NCI-H2107 treated with DMSO at 0.1 percent for 48 hours (cell line): Measurements from ENCODE around the gene SEC31A.
"Not testable (repeated sequence)": the region's sequence is repeated elsewhere in the genome, so short reads cannot be mapped to it uniquely, and the experiment has no call there.

Source experiments
- DNase-seq: peaks from one replicate; lab custom pipeline; 2025; ENCODE audit not compliant: unreplicated experiment; lab: John Stamatoyannopoulos, UW

Gene SEC31A

GRCh38 chr4:82890901-82891706 lies at the start of gene SEC31A:
Gene SEC31A (minus strand): TSS chr4:82891153. CDS start chr4:82881936, 9,217 bp downstream.
- peak; percentile 61 for DNase-seq

- DNase-seq, result no peak
These were observed 48.5 kb upstream of the SEC31A start for GRCh38 chr4:82939414-82939813.

GRCh38 chr4:82934441-82934840 lies 43.5 kb upstream of the SEC31A start:
- no peak for DNase-seq

- DNase-seq, result no peak
These were observed 40.1 kb upstream of the SEC31A start for GRCh38 chr4:82930848-82931755.

- DNase-seq, result no peak
These were observed 30.8 kb upstream of the SEC31A start for GRCh38 chr4:82921795-82922194.

GRCh38 chr4:82919386-82919785 lies 28.4 kb upstream of the SEC31A start:
- no peak for DNase-seq

GRCh38 chr4:82918091-82918490 lies 27.1 kb upstream of the SEC31A start:
- no peak for DNase-seq

- DNase-seq, result not testable (repeated sequence)
These were observed 23.0 kb upstream of the SEC31A start for GRCh38 chr4:82913968-82914367.

- DNase-seq, result no peak
These were observed 22.4 kb upstream of the SEC31A start for GRCh38 chr4:82913305-82913704.

- no peak for DNase-seq
These were observed 18.4 kb upstream of the SEC31A start for GRCh38 chr4:82909326-82909725.

GRCh38 chr4:82906469-82906868 lies 15.5 kb upstream of the SEC31A start:
- no peak for DNase-seq

- DNase-seq, result no peak
These were observed 14.3 kb upstream of the SEC31A start for GRCh38 chr4:82905205-82905604.

GRCh38 chr4:82903737-82904136 lies 12.8 kb upstream of the SEC31A start:
- DNase-seq, result no peak

- DNase-seq, result peak; percentile 74
These were observed 10.3 kb upstream of the SEC31A start for GRCh38 chr4:82901183-82901718.

GRCh38 chr4:82900411-82901182 lies 9.6 kb upstream of the SEC31A start, which contains the start of gene THAP9:
Gene THAP9 (plus strand): TSS chr4:82900735. CDS start chr4:82900803, 68 bp downstream.
- peak; percentile 92 for DNase-seq

- peak; percentile 61 for DNase-seq
These were observed 9.1 kb upstream of the SEC31A start for GRCh38 chr4:82900066-82900410.

- no peak for DNase-seq
These were observed 8.6 kb upstream of the SEC31A start for GRCh38 chr4:82899374-82900065.

- DNase-seq, result no peak
These were observed 7.6 kb upstream of the SEC31A start for GRCh38 chr4:82898322-82899243.

- DNase-seq, result no peak
These were observed 5.8 kb upstream of the SEC31A start for GRCh38 chr4:82896755-82897154.
